Activated CD8-positive, alpha-beta memory T cell treated with anti-CD3 and anti-CD28 coated beads for 4 hours (primary cell): ENCODE data around the gene CDH23.

Experiments
- DNase-seq, 2 donors: peaks; one replicate each; pipeline ENCODE4 v3.0.0-alpha.2; 2020; ENCODE audit warnings: low read depth in 2 of 2

CDH23 gene

DNA sequence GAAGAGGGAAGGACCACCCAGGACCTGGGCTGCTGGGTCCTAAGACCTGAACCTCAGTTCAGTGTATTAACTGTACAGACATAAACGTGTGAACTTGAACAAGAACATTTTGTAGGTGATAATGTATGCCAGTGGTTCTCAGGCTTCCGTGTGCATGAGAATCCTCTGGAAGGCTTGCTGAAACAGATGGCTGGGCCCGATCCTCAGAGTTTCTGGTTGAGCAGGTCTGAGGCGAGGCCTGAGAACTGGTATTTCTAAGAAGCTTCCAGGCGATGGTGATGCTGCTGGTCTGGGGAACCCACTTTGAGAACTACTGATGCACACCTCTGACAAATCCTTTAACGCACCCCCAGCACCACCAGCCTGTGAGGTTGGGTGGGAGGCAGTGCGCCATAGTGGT lies 70.4 kb downstream of the CDH23 start:
- DNase-seq: no peak

DNA sequence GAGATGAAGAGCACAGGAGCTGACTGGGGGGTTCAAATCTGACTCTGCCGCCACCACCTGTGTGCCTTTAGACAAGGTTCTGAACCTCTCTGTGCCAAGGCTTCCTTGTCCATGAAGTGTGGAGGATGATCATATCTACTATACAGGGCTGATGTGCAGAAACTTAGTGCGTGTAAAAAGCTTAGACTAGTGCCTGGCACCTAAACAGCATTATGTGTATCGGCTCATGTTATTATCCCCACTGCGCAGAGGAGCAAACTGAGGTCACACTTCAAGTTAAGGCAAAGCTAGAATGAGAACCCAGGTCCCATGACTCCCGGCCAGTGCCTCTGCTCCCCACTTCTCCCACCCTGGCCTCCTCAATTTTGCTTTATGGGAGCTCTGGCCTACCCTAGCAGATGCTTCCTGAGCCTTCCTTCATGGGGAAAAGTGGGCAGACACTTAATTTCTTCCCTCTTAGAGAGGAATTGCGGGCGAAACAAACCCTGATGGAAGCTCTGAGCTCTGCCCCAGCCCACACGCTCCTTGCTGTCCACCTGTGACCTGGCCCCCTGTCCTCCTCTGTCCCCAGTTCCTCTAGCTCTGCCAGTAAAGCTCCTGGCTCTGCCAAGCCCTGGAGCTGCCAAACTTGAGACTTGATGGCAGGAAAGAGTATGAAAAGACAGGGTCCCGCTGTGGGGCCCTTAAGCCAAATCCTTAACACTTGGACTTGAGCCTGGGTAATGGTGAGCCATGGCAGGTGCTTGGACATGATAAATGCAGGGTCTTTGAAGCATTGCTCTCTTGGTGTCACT lies 71.0 kb downstream of the CDH23 start:
- DNase-seq: no peak

DNA sequence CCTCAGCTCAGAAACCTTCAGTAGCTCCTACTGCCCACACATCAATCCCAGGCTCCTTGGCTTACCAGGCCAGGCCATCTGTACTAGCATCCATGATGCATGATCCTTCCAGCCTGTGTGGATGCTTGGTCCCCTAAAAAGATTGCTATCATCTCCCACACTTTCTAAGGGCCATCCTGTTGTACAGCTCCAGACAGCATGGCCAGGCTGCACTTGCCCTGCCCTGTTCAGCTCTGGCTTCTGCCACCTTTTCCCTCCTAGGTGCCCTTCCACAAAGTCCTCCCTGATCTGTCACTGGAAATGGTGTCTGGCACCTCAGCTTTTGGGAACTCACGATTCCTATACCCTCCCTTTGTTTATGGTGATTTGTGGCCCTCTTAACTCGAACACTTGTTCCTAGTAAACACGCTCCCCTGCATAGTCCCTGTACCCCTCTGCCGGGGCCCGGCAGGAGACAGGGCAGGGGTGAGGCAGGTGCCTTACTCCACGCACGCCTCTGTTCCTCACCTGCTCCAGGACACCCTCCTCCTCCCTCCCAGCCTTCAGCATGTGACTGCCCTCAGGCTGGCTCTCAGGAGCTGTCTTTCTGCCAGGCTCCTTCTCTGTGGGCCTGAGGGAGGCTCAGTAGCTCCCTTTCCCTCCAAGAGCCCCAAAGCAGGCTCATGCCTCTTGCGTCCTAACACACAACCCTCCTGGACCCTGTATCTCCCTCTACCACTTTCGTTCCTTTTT lies 71.8 kb downstream of the CDH23 start:
- no peak for DNase-seq

DNA sequence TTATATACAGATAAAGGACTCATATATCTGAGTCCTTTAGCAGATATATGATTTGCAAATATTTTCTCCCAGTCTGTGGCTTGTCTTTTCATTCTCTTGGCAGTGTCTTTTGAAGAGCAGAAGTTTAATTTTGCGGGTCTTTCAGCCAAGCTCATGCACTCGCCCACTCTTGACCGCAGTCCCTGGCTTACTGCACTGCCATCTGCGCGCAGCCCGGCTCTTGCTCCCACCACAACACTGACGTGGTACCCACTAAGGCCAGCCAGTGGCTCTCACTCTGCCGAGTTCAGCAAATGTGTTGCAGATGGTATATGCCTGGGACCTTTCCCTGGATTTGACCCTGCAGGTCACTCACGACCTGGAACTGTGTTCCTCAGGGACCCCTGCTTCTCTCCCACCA lies 74.3 kb downstream of the CDH23 start:
- no peak for DNase-seq

DNA sequence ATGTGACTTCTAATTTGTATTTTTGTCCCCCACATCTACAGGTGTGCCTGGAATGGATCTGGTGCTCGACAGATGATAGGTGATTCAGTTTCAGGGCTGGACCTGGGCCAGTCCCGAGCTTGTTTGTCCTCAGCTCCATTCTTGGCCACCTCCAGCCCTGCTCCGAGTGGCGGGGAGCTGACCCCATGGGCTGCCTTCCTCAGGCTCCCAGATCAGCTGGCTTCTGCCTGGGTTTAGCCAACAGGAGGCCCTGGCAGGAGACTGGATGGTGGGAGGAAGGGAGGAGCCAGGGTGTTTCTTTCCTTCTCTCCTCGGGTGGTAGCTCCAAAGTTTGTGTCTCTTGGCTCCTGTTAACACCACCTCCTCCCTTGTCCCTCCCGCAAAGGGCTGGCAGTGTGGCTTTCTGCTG lies 75.2 kb downstream of the CDH23 start:
- no peak for DNase-seq

- DNase-seq: no peak
Observed at GRCh38 chr10:71472466-71472865, 75.7 kb downstream of the CDH23 start.

DNA sequence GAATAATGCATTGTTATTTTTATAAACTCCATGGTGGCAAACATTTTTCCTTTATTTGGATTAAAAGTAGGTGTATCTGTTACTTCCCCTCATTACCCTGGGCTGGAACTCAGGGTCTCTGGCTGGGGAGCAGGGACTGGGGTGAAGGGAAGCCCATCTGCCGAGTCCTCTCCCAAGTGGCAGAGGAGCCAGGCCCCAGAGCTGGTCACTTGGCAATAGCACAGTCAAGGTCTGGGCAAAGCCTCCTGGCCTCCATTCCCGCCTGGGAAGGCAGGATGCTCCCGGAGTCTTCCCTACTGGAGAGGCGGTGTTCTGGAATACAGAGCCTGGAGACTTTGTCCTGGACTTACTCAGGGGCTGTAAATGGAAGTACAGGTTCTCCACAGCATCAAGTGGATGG lies 76.2 kb downstream of the CDH23 start:
- DNase-seq: no peak

DNA sequence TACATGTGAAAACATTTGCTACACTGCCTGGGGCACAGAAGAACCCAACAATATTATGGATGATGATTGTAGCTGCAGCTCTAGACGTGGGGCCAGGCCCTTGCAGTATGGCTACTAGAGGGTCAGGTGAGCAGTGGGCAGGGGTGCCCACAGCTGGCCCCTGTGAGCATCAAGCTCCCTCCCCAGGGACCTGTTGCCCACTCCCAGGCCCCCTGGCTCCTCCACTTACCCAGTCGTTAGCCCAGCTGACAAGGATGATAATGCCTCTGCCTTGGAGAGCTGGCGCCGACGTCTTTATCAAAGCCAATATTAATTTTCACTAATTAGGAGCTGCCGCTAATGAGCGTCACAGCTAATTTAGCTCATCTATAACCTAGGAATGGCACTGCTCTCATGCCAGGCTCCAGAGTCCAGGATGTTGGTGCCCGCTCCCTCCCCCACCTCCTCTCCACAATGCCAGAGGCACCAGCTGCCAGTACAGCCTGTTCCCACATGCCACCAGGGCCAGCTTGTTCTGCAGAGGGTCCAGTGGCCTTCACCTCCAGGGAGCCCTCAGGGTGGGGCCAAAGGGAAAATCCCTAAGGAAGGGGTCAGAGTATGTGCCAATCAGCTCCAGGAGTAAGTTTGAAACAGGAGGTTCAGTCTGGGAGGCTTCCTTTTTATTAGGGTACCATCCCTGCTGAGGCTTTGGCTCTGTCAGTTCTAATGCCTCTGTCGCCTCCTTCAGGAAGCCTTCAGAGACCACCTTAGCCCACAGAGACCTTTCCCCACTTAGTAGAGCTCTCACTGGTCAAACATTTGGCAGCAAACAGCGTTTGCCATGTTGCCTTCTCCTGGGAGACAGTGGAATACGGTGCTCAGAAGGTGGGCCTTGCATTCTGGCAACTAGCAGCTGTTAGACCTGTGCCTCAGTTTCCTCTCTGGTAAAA lies 77.2 kb downstream of the CDH23 start:
- no peak for DNase-seq

DNA sequence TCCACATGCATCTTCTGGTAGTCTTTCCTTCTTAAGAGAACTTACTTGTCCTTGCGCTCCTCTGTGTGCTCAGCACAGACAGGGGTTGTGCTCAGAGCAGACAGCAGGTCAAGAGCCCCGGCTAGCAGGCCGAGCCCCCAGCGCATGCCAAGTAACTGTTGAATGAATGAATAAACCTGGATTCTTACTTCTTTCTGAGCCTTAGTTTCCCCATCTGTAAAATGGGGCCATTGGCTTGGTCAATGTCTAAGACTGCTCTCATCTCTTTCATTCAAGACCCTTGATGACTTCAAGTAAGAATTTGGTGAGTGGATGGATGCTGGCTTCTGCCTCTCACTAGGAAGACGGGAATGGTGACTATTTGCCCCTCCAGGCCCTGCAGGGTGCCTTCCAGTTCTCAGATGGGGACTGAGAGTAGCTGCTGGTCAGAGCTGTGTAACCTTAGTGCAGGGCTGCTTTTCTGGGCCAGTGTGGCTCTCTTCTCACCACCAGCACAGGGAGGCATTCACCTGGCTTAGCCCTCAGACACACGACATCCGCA lies 78.1 kb downstream of the CDH23 start:
- no peak for DNase-seq

- no peak for DNase-seq
Observed at GRCh38 chr10:71475243-71475871, 78.6 kb downstream of the CDH23 start.

- no peak for DNase-seq
Observed at GRCh38 chr10:71476228-71477011, 79.7 kb downstream of the CDH23 start.

DNA sequence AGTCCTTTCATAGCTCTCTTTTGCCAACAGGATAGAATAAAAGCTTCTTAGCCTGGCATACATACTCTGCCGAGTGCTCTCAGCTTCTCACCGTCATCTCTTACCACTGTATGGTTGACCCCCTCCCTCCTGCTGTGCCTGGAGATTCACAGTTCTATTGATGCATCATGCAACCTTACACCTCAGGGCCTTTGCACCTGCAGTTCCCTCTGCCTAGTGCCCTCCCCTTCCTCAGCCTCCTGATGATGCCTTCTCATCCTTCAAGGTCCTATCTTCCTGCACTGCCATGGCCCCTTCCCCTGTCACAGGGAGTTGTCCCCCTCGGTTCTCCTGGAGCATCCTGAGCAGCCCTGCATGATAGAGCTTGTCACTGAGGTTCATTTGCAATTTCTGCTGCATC lies 81.5 kb downstream of the CDH23 start:
- DNase-seq: no peak

- no peak for DNase-seq
Observed at GRCh38 chr10:71478813-71479365, 82.2 kb downstream of the CDH23 start.

DNA sequence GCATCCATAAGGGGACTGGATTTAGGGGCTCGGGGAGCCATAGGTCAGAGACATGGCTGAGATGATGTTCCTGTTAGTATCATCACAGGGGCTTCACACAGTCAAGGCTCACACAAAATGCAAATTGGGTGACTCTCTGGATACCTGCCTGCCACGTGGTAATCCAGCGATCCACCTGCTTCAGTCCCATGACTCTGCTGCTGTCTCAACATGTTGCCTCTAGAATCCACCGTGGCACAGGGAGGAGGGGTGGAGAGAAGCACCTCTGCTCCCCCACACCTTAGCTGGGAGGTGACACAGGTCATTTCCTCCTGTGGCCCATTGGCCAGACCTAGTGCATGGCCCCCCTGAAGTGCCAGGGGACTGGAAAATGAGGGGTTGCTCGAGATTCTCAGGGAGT lies 83.1 kb downstream of the CDH23 start:
- DNase-seq: no peak

- no peak for DNase-seq
Observed at GRCh38 chr10:71480662-71481061, 83.9 kb downstream of the CDH23 start.

GRCh38 chr10:71481746-71482410 lies 85.2 kb downstream of the CDH23 start:
- no peak for DNase-seq

DNA sequence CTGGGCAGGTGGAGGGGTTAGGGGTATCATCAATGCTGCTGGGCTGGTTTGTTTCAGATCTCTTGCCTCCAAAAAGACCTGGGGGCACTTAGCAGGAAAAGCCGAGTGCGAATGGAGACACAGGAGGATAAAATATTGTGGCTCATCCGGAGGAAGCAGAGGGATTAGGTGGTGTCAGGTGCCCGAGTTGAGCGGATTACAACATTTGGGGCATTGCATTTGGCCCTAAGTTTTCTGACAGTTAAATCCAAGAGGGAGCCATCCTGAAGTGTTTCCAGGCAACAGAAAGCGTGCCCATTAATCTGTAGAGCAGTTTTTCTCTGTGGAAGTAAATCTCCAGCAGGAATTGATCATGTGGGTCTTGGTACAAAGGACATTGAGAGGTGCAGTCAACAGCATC lies 85.9 kb downstream of the CDH23 start:
- no peak for DNase-seq

DNA sequence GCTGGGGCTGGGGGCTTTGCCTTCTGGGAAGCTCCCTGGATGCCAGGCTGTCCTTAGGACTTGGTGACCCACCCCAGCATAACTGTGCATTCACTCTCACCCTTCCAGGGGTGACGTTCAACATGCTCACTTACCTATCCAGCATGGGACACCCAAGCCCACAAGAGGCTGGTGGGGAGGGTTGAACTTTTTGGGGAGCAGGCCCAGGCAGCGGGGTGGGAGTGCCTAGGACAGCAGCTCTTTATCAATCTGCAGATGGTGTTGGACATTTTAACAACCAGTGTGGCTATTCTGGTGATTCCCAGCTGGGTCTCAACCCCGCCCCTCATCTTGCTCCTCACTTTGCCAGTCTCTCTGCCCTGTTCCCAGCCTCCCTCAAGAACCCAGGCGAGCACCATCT lies 86.4 kb downstream of the CDH23 start:
- no peak for DNase-seq

DNA sequence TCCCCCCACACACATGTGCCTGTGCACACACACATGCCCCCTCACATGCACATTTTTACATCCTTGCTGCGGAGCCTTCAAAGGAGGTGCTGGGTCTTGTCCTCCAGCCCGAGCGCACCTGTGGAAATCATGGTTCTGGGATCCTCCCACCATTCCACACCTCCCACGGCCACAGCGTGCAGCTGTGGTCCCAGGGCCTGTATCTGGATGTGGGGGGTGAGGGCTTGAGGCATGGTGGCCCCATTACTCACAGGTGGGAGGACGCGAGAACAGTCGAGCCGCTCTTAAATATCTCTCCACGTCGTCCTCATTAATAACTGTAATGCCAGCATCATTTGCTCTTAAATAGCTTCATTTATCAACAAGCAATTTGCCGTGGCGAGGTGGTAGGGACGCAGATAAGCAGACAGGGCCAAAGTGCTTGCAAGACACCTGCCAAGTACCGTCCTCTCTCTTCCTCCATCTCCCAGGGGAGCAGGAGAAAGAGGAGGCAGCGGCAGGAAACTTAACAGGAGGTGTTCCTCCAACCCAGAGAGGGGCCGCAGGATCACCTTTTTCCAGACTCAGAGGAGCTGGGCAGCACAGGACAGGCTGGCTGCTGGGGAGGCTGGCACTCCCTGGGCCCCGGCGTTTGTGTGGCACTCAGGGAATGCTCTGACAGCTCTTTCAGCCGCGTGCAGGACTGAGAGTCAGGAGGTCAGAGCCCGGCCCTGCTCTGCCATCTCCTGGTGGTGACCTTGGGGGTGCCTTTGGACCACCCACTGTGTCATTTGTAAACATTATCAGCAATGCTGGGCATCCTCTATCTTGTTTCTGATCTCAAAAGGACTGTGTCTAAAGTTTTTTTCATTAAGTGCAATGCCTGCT lies 87.4 kb downstream of the CDH23 start:
- no peak for DNase-seq
